ENCODE data around the gene CASR.

CASR gene

DNA sequence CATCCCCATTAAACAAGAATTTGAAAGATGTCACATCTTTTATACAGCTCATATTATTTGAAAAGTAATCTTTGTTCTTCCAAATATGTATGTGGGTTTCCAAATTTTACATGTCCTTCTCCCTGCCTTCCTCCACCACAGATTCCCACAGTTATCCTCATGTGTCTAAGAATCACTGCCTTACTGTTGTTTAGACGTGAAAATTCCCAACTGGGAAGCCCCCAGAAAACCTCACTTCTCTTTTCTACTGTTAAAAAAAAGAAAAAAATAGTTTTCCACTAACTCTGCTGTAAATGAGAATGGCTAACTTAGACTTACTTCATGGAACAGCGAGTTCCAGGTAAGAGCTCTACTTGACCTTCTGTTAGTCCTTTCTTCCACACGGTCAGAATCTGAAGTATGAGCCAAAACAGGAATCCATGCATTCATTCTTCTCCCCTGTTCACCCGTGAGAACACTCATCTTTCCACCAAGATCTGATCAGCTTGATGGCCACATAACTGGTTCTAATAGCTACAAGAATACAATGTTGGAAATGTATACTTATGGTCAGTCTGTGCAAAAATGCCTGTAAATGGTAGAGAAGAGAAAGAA lies 123.7 kb downstream of the CASR start:
- Histone ChIP-seq H3K79me1 (ENCODE audit: low read depth, low read length) (no peaks in the 10 kb centered on the region), H3K18ac (ENCODE audit: low read length) (no peak overlapping the region), H2BK5ac (ENCODE audit: low read length) (no peak overlapping the region)

DNA sequence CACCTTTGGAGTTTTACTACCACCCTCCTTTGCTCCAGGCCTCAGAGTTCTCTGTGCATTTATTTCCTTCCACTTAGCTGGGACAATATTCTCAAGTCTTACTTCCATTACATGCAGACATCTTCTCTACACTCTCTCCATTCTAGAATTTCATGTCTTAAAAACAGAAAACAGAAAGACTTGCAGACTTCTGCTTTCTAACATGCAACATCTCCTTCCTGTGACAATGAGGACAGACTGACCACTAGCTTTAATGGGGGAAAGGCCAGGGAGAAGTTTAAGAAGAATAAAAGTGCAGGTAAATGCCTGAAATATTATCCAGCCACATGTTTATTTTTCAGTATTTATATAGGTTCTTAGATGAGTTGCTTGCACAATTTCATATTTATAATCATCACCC lies 124.5 kb downstream of the CASR start:
- Histone ChIP-seq H3K79me1 (ENCODE audit: low read depth, low read length) (no peaks in the 10 kb centered on the region), H3K4me1 (ENCODE audit: control insufficient read depth in 2 of 2, insufficient read depth in 1 of 2, low read depth in 1 of 2, low read length in 2 of 2) (no peaks in the 10 kb centered on the region), H2BK120ac (ENCODE audit: low read depth, low read length) (no peak overlapping the region), H4K8ac (ENCODE audit: low read depth, low read length) (no peak overlapping the region), H3K4me3 (ENCODE audit: low read length in 2 of 2) (no peak overlapping the region), H3K9me3 (replicated peaks in 1 of 2; ENCODE audit: control insufficient read depth in 2 of 2, insufficient read depth in 1 of 2, low read depth in 1 of 2, low read length in 2 of 2) (no peaks in the 10 kb centered on the region), H3K18ac (ENCODE audit: low read length) (no peak overlapping the region), H3K9ac (ENCODE audit: low read depth, low read length, poor library complexity) (no peak overlapping the region), H3K27ac (replicated peaks; ENCODE audit: low read length) (no peak overlapping the region), H2AFZ (ENCODE audit: low read length) (no peak overlapping the region), H3K27me3 (ENCODE audit: control insufficient read depth in 3 of 3, insufficient read depth in 3 of 3, low read depth in 1 of 3, low read length in 3 of 3) (peaks cover 0 to 15% (median 0%) of the 10 kb centered on the region in 3 experiments), H2AK5ac (ENCODE audit: low read depth, low read length) (no peak overlapping the region), H3K36me3 (replicated peaks in 1 of 2; ENCODE audit: control insufficient read depth in 2 of 2, insufficient read depth in 2 of 2, low read length in 2 of 2) (no peaks in the 10 kb centered on the region), H2BK5ac (ENCODE audit: low read length) (no peak overlapping the region), H4K91ac (ENCODE audit: low read depth, low read length, poor library complexity) (no peak overlapping the region), H2BK12ac (ENCODE audit: low read length) (no peak overlapping the region), H3K23ac (ENCODE audit: low read depth, low read length, poor library complexity) (no peak overlapping the region), H3K14ac (ENCODE audit: low read length) (no peak overlapping the region), H3K4me2 (ENCODE audit: insufficient read depth, low read length, poor library complexity, severe bottlenecking) (no peak overlapping the region), H3K4ac (ENCODE audit: low read length) (no peak overlapping the region), H2BK15ac (ENCODE audit: low read length) (no peak overlapping the region)
- no peak for DNase-seq (ENCODE audit: low spot score)

More for the DNA sequence above, 123.7 kb downstream of the CASR start:
- no peak overlapping the region for H2BK120ac ChIP-seq (ENCODE audit: low read depth, low read length)
- H3K14ac ChIP-seq (ENCODE audit: low read length) = no peak overlapping the region
- no peak for DNase-seq (ENCODE audit: low spot score)
- no peaks in the 10 kb centered on the region for H3K9me3 ChIP-seq (replicated peaks in 1 of 2; ENCODE audit: control insufficient read depth in 2 of 2, insufficient read depth in 1 of 2, low read depth in 1 of 2, low read length in 2 of 2)
- H4K8ac ChIP-seq (ENCODE audit: low read depth, low read length) = no peak overlapping the region
- no peak overlapping the region for H3K9ac ChIP-seq (ENCODE audit: low read depth, low read length, poor library complexity)
- no peaks in the 10 kb centered on the region for H3K4me1 ChIP-seq (ENCODE audit: control insufficient read depth in 2 of 2, insufficient read depth in 1 of 2, low read depth in 1 of 2, low read length in 2 of 2)
- no peak overlapping the region for H3K27ac ChIP-seq (replicated peaks; ENCODE audit: low read length)
- no peak overlapping the region for H3K4ac ChIP-seq (ENCODE audit: low read length)
- no CpG with 5 or more reads among the region's 4 CpGs for WGBS, 2 donors (ENCODE audit: extremely low coverage in 2 of 2, insufficient read length in 2 of 2, insufficient replicate concordance in 1 of 2)
- no peak overlapping the region for H2BK15ac ChIP-seq (ENCODE audit: low read length)
- no peak overlapping the region for H2AK5ac ChIP-seq (ENCODE audit: low read depth, low read length)
- no peak overlapping the region for H3K4me2 ChIP-seq (ENCODE audit: insufficient read depth, low read length, poor library complexity, severe bottlenecking)
- peaks cover 0 to 15% (median 0%) of the 10 kb centered on the region in 3 experiments for H3K27me3 ChIP-seq (ENCODE audit: control insufficient read depth in 3 of 3, insufficient read depth in 3 of 3, low read depth in 1 of 3, low read length in 3 of 3)
- no peaks in the 10 kb centered on the region for H3K36me3 ChIP-seq (replicated peaks in 1 of 2; ENCODE audit: control insufficient read depth in 2 of 2, insufficient read depth in 2 of 2, low read length in 2 of 2)
- no peak overlapping the region for H4K91ac ChIP-seq (ENCODE audit: low read depth, low read length, poor library complexity)
- H2BK12ac ChIP-seq (ENCODE audit: low read length) = no peak overlapping the region
- H3K4me3 ChIP-seq (ENCODE audit: low read length in 2 of 2) = no peak overlapping the region
- H3K23ac ChIP-seq (ENCODE audit: low read depth, low read length, poor library complexity) = no peak overlapping the region
- no peak overlapping the region for H2AFZ ChIP-seq (ENCODE audit: low read length)

DNA sequence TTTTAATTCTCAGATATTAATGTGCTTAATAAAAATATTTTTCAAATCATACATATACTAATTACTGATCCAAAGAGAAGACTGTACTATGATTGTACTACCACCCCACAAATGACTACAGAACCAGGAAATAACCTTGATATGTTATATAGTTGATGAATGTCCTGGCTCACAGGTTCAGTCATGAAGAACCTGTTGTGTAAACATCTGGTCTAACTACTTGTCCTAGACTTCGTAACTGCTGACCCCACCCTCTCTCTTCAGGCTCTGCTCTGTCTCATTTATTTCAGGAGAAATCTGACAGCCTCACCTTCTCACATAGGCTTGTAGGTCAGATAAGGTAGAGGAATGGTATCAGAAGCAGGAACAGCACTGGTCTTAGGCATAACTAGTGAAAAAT lies 126.9 kb downstream of the CASR start:
- Histone ChIP-seq H3K4me3 (ENCODE audit: low read length in 2 of 2) (no peak overlapping the region), H3K4me2 (ENCODE audit: insufficient read depth, low read length, poor library complexity, severe bottlenecking) (no peak overlapping the region), H3K79me1 (ENCODE audit: low read depth, low read length) (no peaks in the 10 kb centered on the region), H2AK5ac (ENCODE audit: low read depth, low read length) (no peak overlapping the region), H3K14ac (ENCODE audit: low read length) (no peak overlapping the region), H3K4ac (ENCODE audit: low read length) (no peak overlapping the region), H2BK15ac (ENCODE audit: low read length) (no peak overlapping the region), H3K9ac (ENCODE audit: low read depth, low read length, poor library complexity) (no peak overlapping the region), H3K27ac (replicated peaks; ENCODE audit: low read length) (no peak overlapping the region), H3K9me3 (replicated peaks in 1 of 2; ENCODE audit: control insufficient read depth in 2 of 2, insufficient read depth in 1 of 2, low read depth in 1 of 2, low read length in 2 of 2) (no peaks in the 10 kb centered on the region), H2BK5ac (ENCODE audit: low read length) (no peak overlapping the region), H4K8ac (ENCODE audit: low read depth, low read length) (no peak overlapping the region), H3K27me3 (ENCODE audit: control insufficient read depth in 3 of 3, insufficient read depth in 3 of 3, low read depth in 1 of 3, low read length in 3 of 3) (peaks cover 0 to 15% (median 0%) of the 10 kb centered on the region in 3 experiments), H3K36me3 (replicated peaks in 1 of 2; ENCODE audit: control insufficient read depth in 2 of 2, insufficient read depth in 2 of 2, low read length in 2 of 2) (no peaks in the 10 kb centered on the region), H2BK12ac (ENCODE audit: low read length) (no peak overlapping the region), H3K4me1 (ENCODE audit: control insufficient read depth in 2 of 2, insufficient read depth in 1 of 2, low read depth in 1 of 2, low read length in 2 of 2) (peaks cover 0 to 3% of the 10 kb centered on the region in 2 donors), H2AFZ (ENCODE audit: low read length) (no peak overlapping the region), H4K91ac (ENCODE audit: low read depth, low read length, poor library complexity) (no peak overlapping the region), H3K18ac (ENCODE audit: low read length) (no peak overlapping the region), H2BK120ac (ENCODE audit: low read depth, low read length) (no peak overlapping the region), H3K23ac (ENCODE audit: low read depth, low read length, poor library complexity) (no peak overlapping the region)
- WGBS, 2 donors (ENCODE audit: extremely low coverage in 2 of 2, insufficient read length in 2 of 2, insufficient replicate concordance in 1 of 2) = no CpG with 5 or more reads among the region's 1 CpG
- DNase-seq (ENCODE audit: low spot score) = no peak

DNA sequence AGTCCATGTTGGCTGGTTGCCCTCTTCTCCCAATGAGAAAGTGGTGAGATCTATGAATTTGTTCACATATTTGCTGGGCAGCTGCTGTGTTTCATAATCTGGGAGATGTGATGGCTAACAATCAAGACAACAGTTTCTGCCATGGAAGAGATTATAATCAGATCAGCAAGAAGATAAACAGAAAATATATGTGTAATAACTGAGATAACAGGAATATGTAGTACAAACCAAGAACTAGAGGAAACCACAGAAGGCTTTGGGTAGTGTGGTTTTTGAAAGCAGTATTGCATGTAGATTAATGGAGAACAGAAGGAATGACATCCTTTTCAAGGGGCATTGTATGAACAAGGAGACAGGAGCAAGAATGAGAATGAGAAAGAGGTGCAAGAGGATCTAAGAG lies 129.4 kb downstream of the CASR start:
- no peak overlapping the region for H4K8ac ChIP-seq (ENCODE audit: low read depth, low read length)
- no peak overlapping the region for H3K18ac ChIP-seq (ENCODE audit: low read length)
- peaks cover 0 to 3% of the 10 kb centered on the region in 2 donors for H3K4me1 ChIP-seq (ENCODE audit: control insufficient read depth in 2 of 2, insufficient read depth in 1 of 2, low read depth in 1 of 2, low read length in 2 of 2)
- H3K9ac ChIP-seq (ENCODE audit: low read depth, low read length, poor library complexity) = no peak overlapping the region
- H2AFZ ChIP-seq (ENCODE audit: low read length) = no peak overlapping the region
- no peak overlapping the region for H3K23ac ChIP-seq (ENCODE audit: low read depth, low read length, poor library complexity)
- H3K4me3 ChIP-seq (ENCODE audit: low read length in 2 of 2) = no peak overlapping the region
- H2AK5ac ChIP-seq (ENCODE audit: low read depth, low read length) = no peak overlapping the region
- no peaks in the 10 kb centered on the region for H3K79me1 ChIP-seq (ENCODE audit: low read depth, low read length)
- H3K9me3 ChIP-seq (replicated peaks in 1 of 2; ENCODE audit: control insufficient read depth in 2 of 2, insufficient read depth in 1 of 2, low read depth in 1 of 2, low read length in 2 of 2) = no peaks in the 10 kb centered on the region
- no peak overlapping the region for H4K91ac ChIP-seq (ENCODE audit: low read depth, low read length, poor library complexity)
- H3K4ac ChIP-seq (ENCODE audit: low read length) = no peak overlapping the region
- no peak overlapping the region for H2BK15ac ChIP-seq (ENCODE audit: low read length)
- DNase-seq (ENCODE audit: low spot score) = no peak
- H2BK5ac ChIP-seq (ENCODE audit: low read length) = no peak overlapping the region
- H3K14ac ChIP-seq (ENCODE audit: low read length) = no peak overlapping the region
- no peaks in the 10 kb centered on the region for H3K36me3 ChIP-seq (replicated peaks in 1 of 2; ENCODE audit: control insufficient read depth in 2 of 2, insufficient read depth in 2 of 2, low read length in 2 of 2)
- H3K4me2 ChIP-seq (ENCODE audit: insufficient read depth, low read length, poor library complexity, severe bottlenecking) = no peak overlapping the region
- H2BK120ac ChIP-seq (ENCODE audit: low read depth, low read length) = no peak overlapping the region
- peaks cover 0 to 6% (median 0%) of the 10 kb centered on the region in 3 experiments for H3K27me3 ChIP-seq (ENCODE audit: control insufficient read depth in 3 of 3, insufficient read depth in 3 of 3, low read depth in 1 of 3, low read length in 3 of 3)
- H2BK12ac ChIP-seq (ENCODE audit: low read length) = no peak overlapping the region
- H3K27ac ChIP-seq (replicated peaks; ENCODE audit: low read length) = no peak overlapping the region

Data from neuronal stem cell (in vitro differentiated cells).